Activated T-cell treated with anti-CD3 and anti-CD28 coated beads for 48 hours (primary cell): ENCODE data around the gene VRK1.
A peak's percentile ranks its signal among the peaks of the same experiment; 100 is the strongest.
"Not testable (repeated sequence)": the region's sequence is repeated elsewhere in the genome, so short reads cannot be mapped to it uniquely, and the experiment has no call there.

ENCODE experiments used
- DNase-seq: peaks from one replicate; pipeline ENCODE4 v3.0.0-alpha.2; 2020; ENCODE audit warnings: low read depth

VRK1 gene, protein sequence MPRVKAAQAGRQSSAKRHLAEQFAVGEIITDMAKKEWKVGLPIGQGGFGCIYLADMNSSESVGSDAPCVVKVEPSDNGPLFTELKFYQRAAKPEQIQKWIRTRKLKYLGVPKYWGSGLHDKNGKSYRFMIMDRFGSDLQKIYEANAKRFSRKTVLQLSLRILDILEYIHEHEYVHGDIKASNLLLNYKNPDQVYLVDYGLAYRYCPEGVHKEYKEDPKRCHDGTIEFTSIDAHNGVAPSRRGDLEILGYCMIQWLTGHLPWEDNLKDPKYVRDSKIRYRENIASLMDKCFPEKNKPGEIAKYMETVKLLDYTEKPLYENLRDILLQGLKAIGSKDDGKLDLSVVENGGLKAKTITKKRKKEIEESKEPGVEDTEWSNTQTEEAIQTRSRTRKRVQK

DNA sequence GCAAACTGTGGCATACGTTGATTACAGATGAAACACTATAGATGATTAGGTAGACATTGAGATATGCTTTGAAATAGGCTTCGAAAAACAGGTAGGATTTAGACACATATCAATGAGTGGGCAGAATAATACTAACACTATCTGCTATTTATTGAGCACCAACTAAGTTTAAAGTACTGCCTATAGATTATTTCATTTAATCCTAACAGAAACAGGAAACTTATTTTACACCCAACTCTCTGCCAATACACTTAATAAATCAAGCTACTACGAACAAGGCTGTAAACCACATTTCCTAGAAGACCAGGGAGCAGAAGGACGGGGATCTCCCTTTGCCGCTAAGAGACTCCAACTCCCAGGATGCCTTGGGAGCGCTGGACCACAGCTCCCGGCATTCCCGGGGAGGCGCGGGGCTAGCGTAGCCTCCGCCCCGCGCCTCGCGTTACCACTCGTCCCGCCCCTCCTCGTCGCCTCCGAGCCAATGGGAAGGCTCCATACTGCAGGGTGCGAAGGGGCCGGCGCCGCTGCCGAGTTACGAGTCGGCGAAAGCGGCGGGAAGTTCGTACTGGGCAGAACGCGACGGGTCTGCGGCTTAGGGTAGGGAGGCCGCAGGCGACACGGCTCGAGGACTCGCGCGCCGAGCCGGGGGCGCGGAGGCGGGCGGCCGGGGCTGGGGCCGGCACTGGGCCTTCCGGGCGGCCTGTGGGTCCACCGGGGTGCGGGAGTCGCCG, at the start of gene VRK1:
Gene VRK1, plus strand, starts transcription at position 532 of the 731 bp plus-strand sequence. CDS start 36,090 bp downstream, outside the sequence.
- DNase-seq = peak; percentile 92

DNA sequence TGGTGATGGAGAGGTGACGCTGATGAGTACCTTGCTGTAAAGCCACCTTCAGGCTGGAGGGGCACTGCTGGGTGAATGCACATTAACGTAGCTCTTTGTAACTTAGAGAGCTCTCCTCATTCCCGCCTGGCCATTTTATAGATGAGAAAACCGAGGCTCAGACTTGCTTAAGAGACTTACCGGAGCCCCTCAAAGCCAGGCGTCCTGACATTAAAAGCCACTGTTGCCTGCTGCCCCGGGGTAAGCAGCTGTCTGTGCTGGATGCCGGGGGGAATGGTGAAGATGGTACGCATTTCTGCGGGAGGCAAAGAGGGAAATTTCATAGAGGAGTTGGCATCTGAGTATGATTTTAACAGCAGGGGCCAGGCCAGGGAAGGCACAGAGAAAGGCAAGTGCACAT, 49.6 kb upstream of the VRK1 start:
- DNase-seq = no peak

DNA sequence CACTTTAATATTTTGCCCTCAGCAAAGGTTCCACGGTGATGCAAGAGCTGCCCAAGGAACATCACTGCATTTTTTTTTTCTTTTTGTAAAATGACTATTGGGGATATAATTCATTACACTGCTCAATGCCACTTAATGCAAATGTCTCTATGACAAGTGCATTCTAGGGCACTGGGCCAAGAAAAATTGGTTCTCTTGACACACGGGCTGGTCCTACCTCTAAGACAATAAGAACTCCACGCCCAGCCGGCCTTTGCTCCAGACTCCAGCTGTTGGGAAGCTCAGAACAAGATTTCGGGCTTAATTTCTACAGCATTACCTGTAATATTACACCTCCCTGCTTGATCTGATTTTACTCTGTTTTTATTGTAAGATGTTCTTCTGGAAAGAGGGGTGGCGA, 48.8 kb upstream of the VRK1 start:
- no peak for DNase-seq

DNA sequence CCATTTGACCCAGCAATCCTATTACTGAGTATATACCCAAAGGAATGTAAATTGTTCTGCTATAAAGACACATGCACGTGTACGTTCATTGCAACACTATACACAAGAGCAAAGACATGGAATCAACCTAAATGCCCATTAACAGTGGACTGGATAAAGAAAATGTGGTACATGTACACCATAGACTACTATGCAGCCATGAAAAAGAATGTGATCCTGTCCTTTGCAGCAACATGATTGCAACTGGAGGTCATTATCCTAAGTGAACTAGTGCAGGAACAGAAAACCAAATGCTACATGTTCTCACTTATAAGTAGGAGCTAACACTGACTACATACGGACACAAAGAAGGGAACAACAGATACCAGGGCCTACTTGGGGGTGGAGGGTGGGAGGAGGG, 45.7 kb upstream of the VRK1 start:
- no peak for DNase-seq

DNA sequence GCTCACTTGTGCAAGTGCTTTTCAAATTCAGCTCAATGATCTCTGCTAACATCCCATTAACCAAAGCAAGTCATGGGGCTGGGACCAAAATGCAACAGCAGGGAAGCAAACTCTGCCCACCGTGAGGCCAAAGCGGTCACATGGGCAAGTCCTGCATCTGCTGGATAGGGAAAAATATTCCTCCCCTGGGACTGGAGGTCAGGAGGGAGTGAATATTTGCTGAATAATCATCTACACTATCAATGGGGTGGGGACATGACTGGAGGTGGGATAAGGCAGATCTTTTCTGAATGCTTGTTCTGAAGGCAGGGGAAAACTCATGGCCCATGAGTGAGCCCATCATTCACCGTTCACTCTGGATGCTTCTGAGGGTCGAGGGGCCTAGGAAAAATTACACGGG, 45.1 kb upstream of the VRK1 start:
- no peak for DNase-seq

DNA sequence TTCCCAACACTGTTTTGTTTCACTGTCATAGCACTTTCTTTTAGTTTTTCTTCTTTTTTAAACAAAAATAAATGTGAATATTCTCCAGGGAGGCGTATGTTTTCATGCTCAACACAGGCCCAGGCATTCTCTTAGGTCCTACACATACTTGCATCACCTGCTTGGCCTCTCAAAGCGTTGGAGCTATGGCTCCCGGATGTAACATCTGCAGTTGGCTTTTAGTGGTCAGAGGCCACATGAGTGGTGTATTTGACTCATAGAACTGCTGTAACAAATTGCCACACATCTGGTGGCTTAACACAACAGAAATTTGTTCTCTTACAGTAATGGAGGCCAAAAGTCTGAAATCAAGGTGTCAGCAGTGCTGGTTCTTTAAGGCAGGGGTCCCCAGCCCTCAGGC, 44.6 kb upstream of the VRK1 start:
- DNase-seq = no peak

DNA sequence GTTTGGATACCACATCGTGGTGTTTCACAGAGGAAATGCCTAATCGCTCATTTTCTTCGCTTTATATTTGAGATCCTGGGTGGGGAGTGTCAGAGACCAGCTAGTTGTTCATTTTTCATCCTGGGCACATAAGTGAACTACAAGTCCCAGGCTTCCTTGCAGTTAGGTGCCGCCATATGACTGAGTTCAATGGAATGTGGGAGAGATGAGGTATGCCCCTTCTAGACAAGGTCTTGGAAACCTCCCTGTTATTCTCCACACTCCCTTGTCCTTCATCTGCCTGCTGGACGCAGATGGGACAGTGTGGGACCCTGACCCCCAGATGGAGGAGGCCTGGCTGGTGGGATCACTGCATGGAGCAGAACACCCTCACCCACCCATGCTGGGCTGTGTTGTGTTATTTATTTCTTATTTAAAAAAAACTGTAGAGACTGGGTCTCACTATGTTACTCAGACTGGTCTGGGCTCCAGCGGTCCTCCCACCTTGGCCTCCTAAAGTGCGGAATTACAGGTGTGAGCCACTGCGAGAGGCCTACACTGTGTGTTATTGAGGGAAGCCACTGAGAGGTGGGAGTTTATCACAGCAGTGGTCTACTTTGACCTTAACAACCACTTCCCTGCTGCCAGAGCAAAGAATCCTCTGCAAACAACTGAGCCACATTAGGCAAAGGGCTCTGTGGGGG, 42.9 kb upstream of the VRK1 start:
- DNase-seq = no peak

DNA sequence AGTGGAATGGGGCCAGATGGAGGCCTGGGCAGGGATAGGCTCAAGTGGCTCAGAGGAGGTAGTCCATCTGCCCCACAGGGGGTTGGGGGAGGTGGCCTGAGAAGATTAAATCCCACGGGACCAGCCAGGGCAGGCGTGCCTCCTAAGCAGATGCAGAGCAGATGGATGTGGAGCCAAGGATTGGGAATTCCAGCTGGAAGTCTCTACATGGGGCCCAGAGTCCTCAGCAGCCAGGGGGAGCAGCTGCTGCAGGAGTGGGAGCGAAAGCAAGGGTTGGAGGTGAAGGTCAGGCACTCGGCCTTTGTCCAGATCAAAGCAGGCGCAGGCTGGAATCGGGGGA, 42.4 kb upstream of the VRK1 start:
- no peak for DNase-seq

DNA sequence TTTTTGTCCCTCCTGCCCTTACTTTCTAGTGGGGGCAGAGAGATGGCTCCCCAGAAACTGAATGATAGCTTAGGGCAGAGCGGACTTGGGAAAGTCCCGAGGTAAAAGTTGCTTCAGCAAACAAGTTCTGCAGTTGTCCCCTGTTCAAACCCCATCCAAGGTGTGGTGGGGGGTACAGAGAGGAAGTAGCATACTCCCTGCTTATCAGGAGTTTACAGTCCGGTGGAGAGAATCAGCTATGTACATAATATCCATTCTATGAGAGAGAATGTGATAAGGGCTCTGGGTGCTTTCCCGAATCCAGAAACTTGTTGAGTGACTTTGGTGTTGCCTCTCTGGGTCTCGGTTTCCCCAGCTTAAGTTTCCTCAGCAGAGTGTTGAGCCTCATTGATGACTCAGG, 40.4 kb upstream of the VRK1 start:
- DNase-seq = no peak

DNA sequence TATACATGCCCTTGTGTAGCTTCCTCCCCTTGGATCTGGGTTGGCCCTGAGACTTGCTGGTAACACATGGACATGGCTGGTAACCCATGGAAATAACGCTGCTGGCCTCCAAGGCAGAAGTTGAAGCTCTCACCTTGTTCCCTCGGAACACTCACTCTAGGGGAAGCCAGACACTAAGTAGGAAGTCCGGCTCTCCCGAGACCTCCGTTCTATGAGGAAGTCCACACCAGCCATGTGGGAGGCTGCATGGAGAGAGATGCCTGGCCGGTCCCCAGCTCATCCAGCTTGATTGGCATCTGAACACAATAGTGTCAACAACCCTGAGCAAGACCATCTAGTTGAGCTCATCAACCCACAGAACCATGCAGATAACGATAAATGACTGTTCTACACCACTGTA, 39.7 kb upstream of the VRK1 start:
- no peak for DNase-seq

DNA sequence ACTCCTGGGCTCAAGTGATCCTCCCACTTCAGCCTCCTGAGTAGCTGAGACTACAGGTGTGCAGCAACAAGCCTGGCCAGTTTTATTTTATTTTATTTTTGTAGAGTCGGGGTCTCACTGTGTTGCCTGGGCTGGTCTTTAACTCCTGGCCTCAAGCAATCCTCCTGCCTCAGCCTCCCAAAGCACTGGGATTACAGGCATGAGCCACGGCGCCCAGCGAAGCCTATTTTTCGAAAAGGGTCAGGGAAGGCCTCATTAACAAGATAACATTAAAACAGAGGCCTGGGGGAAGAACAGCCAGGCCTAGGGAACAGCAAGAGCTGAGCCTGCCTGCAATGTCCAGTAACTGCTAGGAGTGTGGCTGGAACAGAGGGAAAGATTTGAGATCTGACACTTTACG, 36.1 kb upstream of the VRK1 start:
- DNase-seq = no peak

DNA sequence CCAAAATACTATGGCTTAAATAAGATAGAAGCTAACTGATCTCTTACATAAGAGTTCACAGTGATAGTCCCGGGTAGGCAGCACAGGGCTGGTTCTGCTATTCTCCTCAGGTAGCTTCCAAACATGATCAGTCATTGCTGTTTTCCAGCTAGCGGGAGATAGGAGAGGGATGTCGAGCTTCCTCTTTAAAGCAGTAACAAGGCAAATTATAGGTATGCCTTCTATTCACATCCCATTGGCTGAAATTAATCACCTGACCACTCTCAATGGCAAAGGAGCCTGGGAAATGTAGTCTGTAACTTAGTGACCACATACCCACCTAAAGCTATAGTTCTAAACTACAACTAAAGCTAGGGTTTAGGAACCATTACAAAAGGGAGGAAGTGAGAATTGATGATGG, 34.5 kb upstream of the VRK1 start:
- DNase-seq = no peak

DNA sequence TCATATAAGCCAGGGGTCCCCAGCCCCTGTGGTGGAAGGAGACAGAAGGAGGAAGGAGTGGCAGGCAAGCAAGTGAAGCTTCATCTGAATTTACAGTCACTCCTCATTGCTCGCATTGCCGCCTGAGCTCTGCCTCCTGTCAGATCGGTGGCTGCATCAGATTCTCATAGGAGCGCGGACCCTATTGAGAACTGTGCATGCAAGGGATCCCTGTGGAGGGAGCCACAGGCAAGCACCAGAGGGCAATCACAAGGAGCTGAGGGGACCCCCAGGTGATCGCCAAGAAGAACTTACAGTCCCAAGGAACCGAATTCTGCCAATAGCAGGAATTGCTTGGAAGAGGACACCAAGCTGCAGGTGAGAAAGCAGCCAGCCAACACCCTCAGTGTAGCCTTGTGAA, 33.2 kb upstream of the VRK1 start:
- no peak for DNase-seq

DNA sequence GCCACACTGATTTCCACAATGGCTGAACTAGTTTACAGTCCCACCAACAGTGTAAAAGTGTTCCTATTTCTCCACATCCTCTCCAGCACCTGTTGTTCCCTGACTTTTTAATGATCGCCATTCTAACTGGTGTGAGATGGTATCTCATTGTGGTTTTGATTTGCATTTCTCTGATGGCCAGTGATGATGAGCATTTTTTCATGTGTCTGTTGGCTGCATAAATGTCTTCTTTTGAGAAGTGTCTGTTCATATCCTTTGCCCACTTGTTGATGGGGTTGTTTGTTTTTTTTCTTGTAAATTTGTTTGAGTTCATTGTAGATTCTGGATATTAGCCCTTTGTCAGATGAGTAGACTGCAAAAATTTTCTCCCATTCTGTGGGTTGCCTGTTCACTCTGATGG, 32.0 kb upstream of the VRK1 start:
- not testable (repeated sequence) for DNase-seq

DNA sequence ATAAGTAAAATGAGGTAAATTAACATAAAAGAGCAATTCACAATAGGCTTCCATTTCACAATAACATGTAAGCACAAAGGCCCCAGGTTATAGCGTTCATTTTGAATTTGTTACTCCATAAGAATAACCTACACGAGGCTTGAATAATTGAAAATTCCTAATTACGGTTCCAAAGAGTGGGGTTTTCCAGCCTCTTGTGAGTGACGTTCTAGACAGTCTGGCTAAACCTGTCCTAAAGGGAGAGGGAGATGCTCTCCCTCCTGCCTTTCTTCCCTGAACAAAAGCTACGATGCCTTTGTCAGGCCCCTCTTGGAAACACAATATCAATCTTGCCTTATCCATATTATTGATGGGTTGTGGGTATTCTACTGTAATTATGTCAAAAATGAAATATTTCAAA, 24.3 kb upstream of the VRK1 start:
- DNase-seq = no peak

DNA sequence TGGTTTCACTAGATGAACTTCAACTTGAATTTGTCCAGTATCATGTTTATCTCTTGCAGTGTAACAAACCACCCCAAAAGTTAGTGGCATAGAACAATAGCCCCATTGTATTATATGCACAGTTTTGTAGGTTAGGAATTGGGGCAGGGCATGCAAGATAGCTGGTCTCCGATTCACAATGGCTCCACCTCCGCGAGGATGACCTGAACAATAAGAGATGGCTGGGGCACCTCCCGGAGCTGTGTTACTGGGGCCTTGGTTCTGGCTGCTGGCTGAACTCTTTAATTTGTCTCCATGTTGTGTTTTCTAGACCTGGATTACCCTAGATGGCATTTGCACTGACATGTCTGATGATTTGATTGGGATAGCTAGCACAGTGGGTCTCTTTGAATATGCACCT, 20.4 kb upstream of the VRK1 start:
- no peak for DNase-seq

DNA sequence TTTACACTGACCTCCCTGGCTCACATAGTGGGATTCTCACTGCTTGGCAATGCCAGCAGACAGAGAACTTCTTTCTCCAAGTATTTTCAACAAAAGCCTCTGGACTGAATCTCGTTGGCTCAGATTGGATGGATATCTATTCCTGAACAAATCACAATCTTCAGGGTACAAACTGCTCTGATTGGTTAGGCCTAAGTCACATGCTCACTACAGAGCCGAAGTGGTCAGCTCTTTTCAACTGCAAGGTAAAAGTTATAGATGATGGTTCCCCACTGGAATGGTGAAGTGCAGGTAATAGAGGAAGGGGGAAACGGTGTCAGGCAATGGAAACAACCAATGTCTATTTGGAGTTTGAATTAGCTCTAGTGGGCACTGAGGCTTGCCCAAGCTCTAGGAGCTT, 16.7 kb upstream of the VRK1 start:
- no peak for DNase-seq

DNA sequence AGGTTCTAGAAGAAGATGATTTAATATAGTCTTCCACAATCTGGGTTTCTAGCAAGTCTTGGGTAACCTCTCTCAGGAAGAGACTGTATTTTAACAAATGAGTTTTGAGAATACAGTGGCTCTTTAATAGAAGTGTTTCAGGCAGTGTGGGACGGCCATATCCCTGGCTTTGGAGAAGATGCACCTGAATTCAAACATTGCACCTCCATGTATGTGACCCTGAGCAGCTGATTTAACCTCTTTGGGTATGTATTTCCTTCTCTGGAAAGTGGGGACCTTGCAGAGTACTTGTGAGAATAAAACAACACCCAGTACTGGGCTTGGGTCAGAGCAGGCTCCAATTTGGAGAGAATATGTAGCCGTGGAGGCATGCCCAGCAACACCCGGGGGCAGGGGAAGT, 15.8 kb upstream of the VRK1 start:
- DNase-seq = no peak

DNA sequence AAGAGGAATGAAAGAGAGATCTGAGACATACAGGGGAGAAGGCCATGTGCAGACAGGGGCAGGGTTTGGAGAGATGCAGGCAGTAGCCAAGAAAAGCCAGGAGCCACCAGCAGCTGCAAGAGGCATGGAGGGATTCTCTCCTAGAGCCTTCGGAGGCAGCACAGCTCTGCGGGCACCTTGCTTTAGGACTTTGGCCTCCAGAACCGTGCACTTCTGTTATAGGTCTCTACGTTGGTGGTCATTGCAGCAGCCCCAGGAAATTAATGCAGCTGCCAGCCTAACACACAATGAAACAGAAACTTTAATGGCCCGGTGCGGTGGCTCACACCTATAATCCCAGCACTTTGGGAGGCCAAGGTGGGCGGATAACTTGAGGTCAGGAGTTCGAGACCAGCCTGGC, 14.7 kb upstream of the VRK1 start:
- no peak for DNase-seq

DNA sequence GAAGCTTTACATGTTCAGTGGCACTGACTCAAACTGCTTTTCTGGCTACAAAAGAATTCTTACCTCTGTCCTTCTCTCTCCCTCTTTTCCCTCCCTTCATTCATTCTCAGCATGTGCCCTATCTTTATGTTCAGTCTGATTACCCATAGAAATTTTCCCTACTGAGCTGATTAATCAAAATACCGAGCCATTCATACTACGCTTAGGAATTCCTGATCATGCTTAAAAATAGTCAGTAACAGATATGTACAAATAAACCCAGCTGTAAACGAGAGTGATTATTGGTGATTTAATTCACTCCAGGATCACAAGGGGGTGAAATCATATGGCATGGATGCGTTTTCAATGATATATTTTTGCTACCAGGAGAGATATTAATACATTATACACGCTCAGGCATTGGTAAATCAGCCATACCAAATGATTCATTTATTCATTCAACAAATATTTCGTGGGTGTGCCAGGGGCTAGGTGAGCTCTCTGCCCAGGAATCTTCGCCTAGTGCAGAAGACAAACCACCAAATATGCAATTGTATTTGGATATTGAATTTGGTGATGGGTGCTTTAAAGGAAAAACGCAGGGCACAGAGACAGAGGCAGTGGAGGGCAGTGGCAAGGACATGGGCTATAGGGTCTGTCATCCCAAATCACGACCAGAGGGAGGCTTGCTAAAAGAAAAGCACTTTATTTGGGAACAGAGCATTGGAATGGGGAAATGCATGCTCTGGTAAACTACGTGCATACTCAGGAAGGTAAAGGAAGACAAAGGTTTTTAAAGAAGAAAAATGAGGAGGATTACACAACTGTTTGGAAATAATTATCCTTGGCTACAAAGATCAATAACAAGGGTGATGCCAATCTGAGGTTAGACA, 13.9 kb upstream of the VRK1 start:
- no peak for DNase-seq

DNA sequence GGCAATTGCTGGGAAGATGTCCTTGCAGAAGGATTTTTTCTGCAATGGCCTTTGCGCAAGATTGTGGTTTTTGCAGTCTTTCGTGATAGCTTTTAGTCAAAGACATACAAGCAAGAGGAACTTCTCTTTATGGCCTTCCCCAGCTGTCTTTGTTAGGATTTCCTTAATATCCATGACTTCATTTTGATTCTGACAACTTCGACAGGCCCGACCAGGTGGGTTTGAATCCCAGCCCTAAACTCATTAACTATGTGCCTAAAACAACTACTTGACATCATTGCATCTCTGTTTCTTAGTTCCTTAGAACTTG, 13.3 kb upstream of the VRK1 start:
- DNase-seq = no peak

DNA sequence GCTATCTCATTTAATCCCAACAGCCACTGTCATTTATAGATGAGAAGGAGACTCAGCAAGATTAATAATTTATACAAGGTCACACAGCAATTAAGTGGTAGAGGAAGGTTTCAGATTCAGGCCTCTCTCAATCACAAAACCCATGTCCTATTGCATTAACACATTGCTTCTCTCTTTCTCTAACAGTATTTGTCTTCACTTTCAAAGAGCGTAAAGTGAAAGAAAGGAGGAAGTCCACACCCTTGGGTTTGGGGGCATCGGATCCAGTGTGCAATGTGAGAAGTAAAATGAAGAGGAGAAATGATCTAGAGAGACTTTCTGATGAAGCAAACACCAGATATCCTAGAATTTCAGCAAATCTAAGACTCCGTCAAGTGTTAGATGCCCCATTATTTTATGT, 7.0 kb upstream of the VRK1 start:
- no peak for DNase-seq

DNA sequence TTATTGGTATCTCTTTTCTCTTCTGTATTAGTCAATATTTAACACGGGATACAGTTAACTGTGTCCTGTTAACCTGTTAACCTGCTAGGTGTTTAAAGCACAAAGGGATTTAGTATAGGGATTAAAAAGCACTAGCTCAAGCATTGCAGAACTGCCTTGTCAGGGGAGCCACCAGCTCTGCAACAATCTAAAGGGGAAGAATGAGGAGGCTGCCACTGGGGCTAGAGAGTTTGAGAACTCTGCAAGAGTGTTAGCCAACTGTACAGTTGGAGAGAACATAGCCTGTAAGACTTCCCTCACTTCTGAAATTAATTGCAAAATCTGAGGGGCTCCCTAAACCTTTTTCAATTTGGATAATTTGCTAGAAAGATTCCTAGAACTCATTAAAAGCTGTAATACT, 6.5 kb upstream of the VRK1 start:
- DNase-seq = no peak
